ENCODE data around the gene CENPC. TPM values are rescaled to one million over a fixed set of nuclear protein-coding genes. Genes with fewer than 3 reads are reported as not detected.

Gene CENPC
- total RNA-seq, 1 experiment from 2014 or later = 9.6 TPM

Other genes starting within 250 kb of the CENPC start
- not detected in 2 replicates for gene STAP1, start 13.2 kb upstream of the CENPC start, total RNA-seq (2014; rRNA removed; shearing (Covaris generic))
- gene UBA6, start 155.7 kb upstream of the CENPC start, total RNA-seq (2014; rRNA removed; shearing (Covaris generic)) = 89.4 and 132 TPM in 2 replicates
- not detected in 2 replicates for gene GNRHR, start 208.9 kb upstream of the CENPC start, total RNA-seq (2014; rRNA removed; shearing (Covaris generic))

Data from M059J (cell line).